Peyer's patch (tissue), 4 donors: Measurements from ENCODE around the gene DKK1.

ENCODE experiments used
- CTCF ChIP-seq, 6 experiments: fragments of 450-650 bp in 4 of 6; fragments of 200-600 bp in 2 of 6; sonication (generic) in 1 of 6; IDR thresholded peaks; one replicate each; pipeline ENCODE4 v1.5.1; 2017 to 2019; ENCODE audit warnings: antibody characterized with exemption in 6 of 6, mild to moderate bottlenecking in 3 of 6, moderate library complexity in 1 of 6
- POLR2A ChIP-seq, 2 donors: fragments of 450-650 bp; IDR thresholded peaks; one replicate each; pipeline ENCODE4 v1.5.1; 2017; ENCODE audit warnings: antibody characterized with exemption in 2 of 2, mild to moderate bottlenecking in 2 of 2, moderate library complexity in 2 of 2

GRCh38 chr10:52337225-52337624, 23.1 kb downstream of the DKK1 start:
- no peak for TF ChIP-seq POLR2A (IDR thresholded peaks at IDR 0.05)
- TF ChIP-seq CTCF (IDR thresholded peaks at IDR 0.05), result no peak
